SK-N-SH (cell line): ENCODE results near the gene CLC.

Experiments
- CHD2 ChIP-seq: fragments of 150-350 bp; IDR thresholded peaks from 2 replicates; pipeline ENCODE4 v1.6.1; 2018; ENCODE audit warnings: low read length; ENCODE audit not compliant: partially characterized antibody
- CTCF ChIP-seq: fragments of 200-600 bp; sonication (generic); IDR thresholded peaks from 2 replicates; pipeline ENCODE4 v1.6.1; 2017; ENCODE audit warnings: antibody characterized with exemption, mild to moderate bottlenecking, moderate library complexity
- FOSL2 ChIP-seq: IDR thresholded peaks from 2 replicates; pipeline ENCODE4 v1.4.0; 2012; ENCODE audit warnings: low read depth, mild to moderate bottlenecking, moderate library complexity, borderline replicate concordance
- FOXJ3 ChIP-seq: sonication (generic); formaldehyde crosslinking; IDR thresholded peaks from 2 replicates; pipeline ENCODE4 v1.5.1; 2020; ENCODE audit warnings: mild to moderate bottlenecking, missing genetic modification reagents
- GABPA ChIP-seq: IDR thresholded peaks from 2 replicates; pipeline ENCODE4 v1.4.0; 2012; ENCODE audit warnings: low read depth, mild to moderate bottlenecking
- JUND ChIP-seq: IDR thresholded peaks from 2 replicates; pipeline ENCODE4 v1.4.0; 2012
- MEF2A ChIP-seq: IDR thresholded peaks from 2 replicates; pipeline ENCODE4 v1.4.0; 2012; ENCODE audit warnings: low read depth, borderline replicate concordance
- POLR2AphosphoS5 ChIP-seq: IDR thresholded peaks from 2 replicates; pipeline ENCODE4 v1.6.1; 2012; ENCODE audit warnings: low read depth, low read length
- RAD21 ChIP-seq: IDR thresholded peaks from 2 replicates; pipeline ENCODE4 v1.6.1; 2012; ENCODE audit warnings: mild to moderate bottlenecking, low read length
- RXRA ChIP-seq: IDR thresholded peaks from 2 replicates; pipeline ENCODE4 v1.4.0; 2012; ENCODE audit warnings: low read depth, mild to moderate bottlenecking, borderline replicate concordance
- SIN3A ChIP-seq: IDR thresholded peaks from 2 replicates; pipeline ENCODE4 v1.6.1; 2012; ENCODE audit warnings: low read depth, mild to moderate bottlenecking, low read length, moderate library complexity, borderline replicate concordance
- TAF1 ChIP-seq: IDR thresholded peaks from 2 replicates; pipeline ENCODE4 v1.6.1; 2012; ENCODE audit warnings: low read depth, mild to moderate bottlenecking, low read length, moderate library complexity, borderline replicate concordance
- USF2 ChIP-seq: fragments of 150-350 bp; IDR thresholded peaks from 2 replicates; pipeline ENCODE4 v1.6.1; 2017; ENCODE audit warnings: antibody characterized with exemption, low read length, low read depth, borderline replicate concordance
- TF ChIP-seq, protein P1 (sequence below): IDR thresholded peaks from 2 replicates; pipeline ENCODE4 v1.4.0; 2012; ENCODE audit warnings: low read depth

DNA sequence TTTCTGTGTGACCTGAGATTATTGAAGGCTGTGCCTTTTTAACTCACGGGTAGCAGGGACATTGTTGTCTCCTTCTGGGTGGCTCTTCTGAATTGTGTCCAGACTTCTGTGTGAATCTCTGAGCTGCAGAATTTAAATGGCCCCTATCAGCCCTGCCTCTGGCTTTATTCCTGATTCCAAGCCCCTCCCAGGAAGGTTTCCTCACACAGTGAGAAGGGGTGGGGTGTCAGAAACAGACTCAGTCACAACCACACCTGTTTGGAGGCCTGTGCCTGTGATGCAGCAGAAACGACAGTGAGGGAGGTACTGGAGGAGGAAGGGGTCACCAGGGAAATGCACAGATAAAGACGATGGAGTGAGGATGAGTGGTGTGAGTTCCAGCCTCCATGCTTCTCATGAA, at the start of gene CLC:
- TF ChIP-seq CTCF: no peak
- no peak for TF ChIP-seq RAD21
- no peak for TF ChIP-seq POLR2AphosphoS5
- no peak for TF ChIP-seq CHD2
- no peak for TF ChIP-seq FOXJ3 (CRISPR knock-in tag)
- TF ChIP-seq TAF1: no peak
- TF ChIP-seq MEF2A: no peak
- TF ChIP-seq RXRA: no peak
- TF ChIP-seq, protein P1, sequence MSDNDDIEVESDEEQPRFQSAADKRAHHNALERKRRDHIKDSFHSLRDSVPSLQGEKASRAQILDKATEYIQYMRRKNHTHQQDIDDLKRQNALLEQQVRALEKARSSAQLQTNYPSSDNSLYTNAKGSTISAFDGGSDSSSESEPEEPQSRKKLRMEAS: no peak
- TF ChIP-seq USF2: no peak
- TF ChIP-seq SIN3A: no peak
- no peak for TF ChIP-seq FOSL2
- TF ChIP-seq GABPA: no peak
- no peak for TF ChIP-seq JUND
